IPS-15b (cell line): ENCODE measurements around the gene B3GALNT1.
"Not testable (repeated sequence)": the region's sequence is repeated elsewhere in the genome, so short reads cannot be mapped to it uniquely, and the experiment has no call there.

Experiments
- H3K27me3 ChIP-seq: one replicate; pipeline ENCODE4 v1.6.1; 2013; ENCODE audit warnings: low read length; ENCODE audit not compliant: control insufficient read depth, insufficient read depth
- H3K36me3 ChIP-seq: one replicate; pipeline ENCODE4 v1.6.1; 2013; ENCODE audit warnings: low read length; ENCODE audit not compliant: control insufficient read depth, insufficient read depth
- H3K4me1 ChIP-seq: one replicate; pipeline ENCODE4 v1.6.1; 2013; ENCODE audit warnings: mild to moderate bottlenecking, low read length; ENCODE audit not compliant: control insufficient read depth, insufficient read depth
- H3K4me3 ChIP-seq: one replicate; pipeline ENCODE4 v1.5.1; 2013; ENCODE audit warnings: low read depth, low read length
- H3K9ac ChIP-seq: one replicate; pipeline ENCODE4 v1.6.1; 2013; ENCODE audit warnings: low read depth, mild to moderate bottlenecking, low read length
- H3K9me3 ChIP-seq: one replicate; pipeline ENCODE4 v1.6.1; 2013; ENCODE audit warnings: mild to moderate bottlenecking, low read length; ENCODE audit not compliant: control insufficient read depth, insufficient read depth

B3GALNT1 gene

DNA sequence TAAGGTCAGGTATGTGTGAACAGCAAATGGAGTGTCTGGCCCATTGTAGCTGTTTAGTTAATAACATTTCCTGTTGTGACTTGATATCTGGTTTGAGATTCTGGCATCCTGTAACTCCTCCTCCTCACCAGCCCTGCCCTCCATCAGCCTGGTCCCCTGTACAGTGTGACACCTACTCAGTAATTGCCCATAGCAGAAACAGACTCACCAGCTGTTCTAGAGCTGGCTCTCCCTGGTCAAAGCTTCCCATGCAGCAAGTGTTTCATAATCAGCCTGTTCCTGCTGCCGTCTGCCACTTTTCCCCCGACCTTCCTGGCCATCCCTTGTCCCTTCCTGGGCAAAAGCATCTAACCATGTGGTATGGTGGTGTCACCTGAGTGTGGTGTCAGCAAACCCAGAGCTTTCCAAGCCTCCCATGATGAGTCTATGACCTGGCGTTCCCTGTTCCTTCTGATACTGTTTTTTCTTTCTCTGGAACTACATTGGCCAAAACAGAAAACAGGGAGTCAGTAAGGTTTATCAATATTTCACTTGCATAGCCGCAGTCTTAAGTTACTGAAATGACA, 55.4 kb downstream of the B3GALNT1 start:
- Histone ChIP-seq H3K9me3 (no peaks in the 10 kb centered on the region), H3K4me1 (no peaks in the 10 kb centered on the region), H3K4me3 (no peak overlapping the region), H3K36me3 (no peaks in the 10 kb centered on the region), H3K9ac (no peak overlapping the region), H3K27me3 (no peaks in the 10 kb centered on the region)

DNA sequence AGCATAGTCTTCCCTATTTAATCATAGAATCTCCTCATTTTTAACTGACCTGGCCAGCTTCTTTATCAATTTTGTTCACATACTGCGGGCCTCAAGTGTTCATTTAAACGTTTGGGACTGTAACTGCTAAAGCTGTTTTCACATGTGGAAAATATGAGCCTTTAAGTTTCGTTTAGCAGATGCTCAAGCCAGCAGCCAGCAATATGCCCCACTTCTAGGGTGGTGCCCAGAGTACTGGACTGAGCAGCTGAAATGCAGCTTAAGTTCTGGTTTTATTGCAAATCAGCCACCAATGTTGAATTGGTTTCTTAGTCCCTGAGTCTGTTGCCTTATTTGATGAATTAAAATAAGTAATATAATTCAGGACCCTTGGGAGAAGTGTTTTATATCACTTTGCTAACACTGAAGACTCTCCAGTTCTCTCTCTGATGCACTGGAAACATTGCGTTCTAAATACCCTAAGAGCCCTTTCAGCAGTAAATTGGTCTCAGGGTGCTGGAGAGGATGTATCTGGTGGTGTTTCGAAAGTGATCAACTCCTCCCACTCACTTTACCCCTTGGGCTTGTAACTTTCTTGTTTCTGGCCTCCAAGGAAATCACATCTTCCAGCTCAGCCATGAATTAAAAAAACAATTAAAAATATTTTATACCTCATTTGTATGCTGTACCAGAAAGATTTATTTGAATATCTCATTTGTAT, 61.7 kb downstream of the B3GALNT1 start:
- no peaks in the 10 kb centered on the region for H3K4me1 ChIP-seq
- H3K36me3 ChIP-seq, result no peaks in the 10 kb centered on the region
- H3K9ac ChIP-seq, result no peak overlapping the region
- no peaks in the 10 kb centered on the region for H3K27me3 ChIP-seq
- H3K4me3 ChIP-seq, result no peak overlapping the region
- no peaks in the 10 kb centered on the region for H3K9me3 ChIP-seq

DNA sequence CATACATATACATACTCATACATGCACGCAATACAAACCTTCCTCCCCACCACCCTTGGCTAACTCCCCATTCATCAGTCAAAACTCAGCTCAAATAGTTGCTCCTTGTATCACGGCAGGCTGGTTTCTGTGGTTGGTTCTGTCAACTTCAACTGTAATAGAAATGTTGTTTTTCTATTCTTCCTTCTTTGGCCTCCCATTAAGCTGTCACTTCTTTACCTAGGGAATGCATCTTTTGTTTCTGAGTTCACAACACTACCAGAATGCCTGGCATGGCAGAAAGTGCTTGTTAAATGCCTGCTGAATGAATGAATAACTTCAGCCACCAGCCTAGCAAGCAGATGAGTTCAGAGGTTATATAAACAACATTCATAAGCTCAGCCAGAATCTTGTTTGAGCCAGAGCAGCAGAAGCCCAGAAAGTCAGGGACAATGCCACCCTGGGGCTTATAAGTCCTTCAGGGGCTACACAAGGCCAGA, 63.1 kb downstream of the B3GALNT1 start:
- Histone ChIP-seq H3K9ac (no peak overlapping the region), H3K36me3 (no peaks in the 10 kb centered on the region), H3K4me1 (no peaks in the 10 kb centered on the region), H3K4me3 (no peak overlapping the region), H3K27me3 (no peaks in the 10 kb centered on the region), H3K9me3 (no peaks in the 10 kb centered on the region)

DNA sequence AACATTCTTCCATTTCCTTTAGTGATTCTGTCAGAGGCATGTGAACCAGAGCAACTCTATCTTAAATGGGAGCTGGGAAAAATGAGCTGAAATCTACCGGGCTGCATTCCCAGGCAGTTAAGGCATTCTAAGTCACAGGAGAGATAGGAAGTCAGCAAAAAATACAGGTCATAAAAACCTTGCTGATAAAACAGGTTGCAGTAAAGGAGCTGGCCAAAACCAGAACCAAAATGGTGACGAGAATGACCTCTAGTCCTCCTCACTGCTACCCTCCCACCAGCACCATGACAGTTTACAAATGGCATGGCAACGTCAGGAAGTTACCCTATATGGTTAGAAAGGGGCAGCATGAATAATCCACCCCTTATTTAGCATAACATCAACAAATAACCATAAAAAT, 66.4 kb downstream of the B3GALNT1 start:
- no peaks in the 10 kb centered on the region for H3K4me1 ChIP-seq
- H3K9me3 ChIP-seq, result no peaks in the 10 kb centered on the region
- H3K36me3 ChIP-seq, result no peaks in the 10 kb centered on the region
- H3K27me3 ChIP-seq, result no peaks in the 10 kb centered on the region
- H3K4me3 ChIP-seq, result no peak overlapping the region
- no peak overlapping the region for H3K9ac ChIP-seq

DNA sequence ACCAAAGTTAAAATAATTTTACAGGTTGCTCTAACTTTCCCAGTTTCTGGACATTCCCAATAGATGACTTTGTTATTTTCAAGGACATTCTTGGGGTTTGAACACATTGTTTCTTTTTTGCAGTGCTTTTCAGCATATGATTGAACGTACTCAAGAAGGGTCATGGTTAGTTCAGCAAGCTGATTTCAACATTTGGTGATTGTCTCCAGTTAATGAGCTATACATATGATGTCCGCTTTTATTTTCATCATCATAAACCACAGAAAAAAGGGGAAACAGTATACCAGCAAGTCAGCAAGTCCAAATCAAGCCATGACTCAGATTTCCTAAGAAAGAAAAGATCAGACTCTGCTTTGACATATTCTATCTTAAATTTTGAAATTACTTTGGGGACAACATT, 69.4 kb downstream of the B3GALNT1 start:
- Histone ChIP-seq H3K27me3 (no peaks in the 10 kb centered on the region), H3K36me3 (no peaks in the 10 kb centered on the region), H3K4me1 (no peaks in the 10 kb centered on the region), H3K4me3 (no peak overlapping the region), H3K9me3 (no peaks in the 10 kb centered on the region), H3K9ac (no peak overlapping the region)

DNA sequence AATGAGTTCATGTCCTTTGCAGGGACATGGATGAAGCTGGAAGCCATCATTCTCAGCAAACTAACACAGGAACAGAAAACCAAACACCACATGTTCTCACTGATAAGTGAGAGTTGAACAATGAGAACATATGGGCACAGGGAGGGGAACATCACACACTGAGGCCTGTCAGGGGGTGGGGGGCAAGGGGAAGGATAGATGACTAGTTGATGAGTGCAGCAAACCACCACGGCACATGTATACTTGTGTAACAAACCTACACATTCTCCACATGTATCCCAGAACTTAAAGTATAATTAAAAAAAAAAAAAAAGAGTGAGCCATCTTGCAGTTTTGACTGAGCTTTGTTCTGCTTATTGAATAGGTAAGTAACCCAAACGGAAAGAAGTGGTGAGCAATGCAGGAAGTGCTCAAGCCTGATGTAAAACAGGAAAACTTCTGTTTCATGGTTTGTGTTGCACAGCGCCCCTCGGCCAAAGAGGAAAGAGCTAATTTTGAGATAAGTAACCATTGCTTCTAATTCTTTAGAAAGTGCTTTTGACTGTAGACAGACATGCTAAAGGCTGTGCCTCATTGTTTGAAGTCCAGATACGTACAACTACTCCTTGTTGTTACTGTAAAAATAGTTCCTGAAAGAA, 70.1 kb downstream of the B3GALNT1 start:
- not testable (repeated sequence) for H3K27me3 ChIP-seq, H3K4me3 ChIP-seq, H3K9ac ChIP-seq, H3K9me3 ChIP-seq, H3K4me1 ChIP-seq, H3K36me3 ChIP-seq
